Measurements from ENCODE around the gene PTOV1. TPM values are rescaled to one million over a fixed set of nuclear protein-coding genes. Genes with fewer than 3 reads are reported as not detected.

Gene PTOV1
- total RNA-seq, 1 donor from 2014 or later: 466 TPM

- Mint-ChIP-seq H3K4me1 (peaks cover 41% of the 10 kb centered on the region), H3K27me3 (ENCODE audit: low read depth) (no peaks in the 10 kb centered on the region), H3K27ac (ENCODE audit: unreplicated experiment) (peak overlapping the region; percentile 87), H3K4me3 (peak overlapping the region; percentile 98), H3K9me3 (no peaks in the 10 kb centered on the region), H3K36me3 (ENCODE audit: low read depth) (peaks cover 5% of the 10 kb centered on the region)
- DNase-seq (ENCODE audit: low read depth, low spot score): peak; percentile 47
- no peak for TF ChIP-seq CTCF (conservative IDR thresholded peaks at IDR 0.05)
Observed at GRCh38 chr19:49809160-49809940, 41.6 kb upstream of the PTOV1 start.

- no peaks in the 10 kb centered on the region for H3K27me3 Mint-ChIP-seq (ENCODE audit: low read depth)
- peaks cover 5% of the 10 kb centered on the region for H3K36me3 Mint-ChIP-seq (ENCODE audit: low read depth)
- peak overlapping the region; percentile 20 for H3K27ac Mint-ChIP-seq (ENCODE audit: unreplicated experiment)
- H3K9me3 Mint-ChIP-seq: no peaks in the 10 kb centered on the region
- DNase-seq (ENCODE audit: low read depth, low spot score): no peak
- TF ChIP-seq CTCF (conservative IDR thresholded peaks at IDR 0.05): no peak
- peak overlapping the region; percentile 98 for H3K4me3 Mint-ChIP-seq
- H3K4me1 Mint-ChIP-seq: peaks cover 42% of the 10 kb centered on the region
Observed at GRCh38 chr19:49809941-49810389, 41.0 kb upstream of the PTOV1 start.

- no peak for TF ChIP-seq CTCF (conservative IDR thresholded peaks at IDR 0.05)
- H3K27me3 Mint-ChIP-seq (ENCODE audit: low read depth): no peaks in the 10 kb centered on the region
- H3K9me3 Mint-ChIP-seq: no peaks in the 10 kb centered on the region
- H3K36me3 Mint-ChIP-seq (ENCODE audit: low read depth): peaks cover 2% of the 10 kb centered on the region
- no peak for DNase-seq (ENCODE audit: low read depth, low spot score)
- H3K27ac Mint-ChIP-seq (ENCODE audit: unreplicated experiment): no peak overlapping the region
- H3K4me1 Mint-ChIP-seq: peaks cover 40% of the 10 kb centered on the region
- peak overlapping the region; percentile 98 for H3K4me3 Mint-ChIP-seq
Observed at GRCh38 chr19:49811328-49811727, 39.6 kb upstream of the PTOV1 start.

GRCh38 chr19:49812452-49812996 is 38.4 kb upstream of the PTOV1 start:
- no peak for DNase-seq (ENCODE audit: low read depth, low spot score)
- no peaks in the 10 kb centered on the region for H3K27me3 Mint-ChIP-seq (ENCODE audit: low read depth)
- peak overlapping the region; percentile 98 for H3K4me3 Mint-ChIP-seq
- H3K36me3 Mint-ChIP-seq (ENCODE audit: low read depth): no peaks in the 10 kb centered on the region
- TF ChIP-seq CTCF (conservative IDR thresholded peaks at IDR 0.05): no peak
- peaks cover 44% of the 10 kb centered on the region for H3K4me1 Mint-ChIP-seq
- H3K27ac Mint-ChIP-seq (ENCODE audit: unreplicated experiment): peak overlapping the region; percentile 67
- H3K9me3 Mint-ChIP-seq: no peaks in the 10 kb centered on the region

- DNase-seq (ENCODE audit: low read depth, low spot score): peak; percentile 86
- no peaks in the 10 kb centered on the region for H3K9me3 Mint-ChIP-seq
- peak within 1 kb of the TSS; percentile 98 for H3K4me3 Mint-ChIP-seq
- no peaks in the 10 kb centered on the region for H3K27me3 Mint-ChIP-seq (ENCODE audit: low read depth)
- H3K4me1 Mint-ChIP-seq: peaks cover 47% of the 10 kb centered on the region
- TF ChIP-seq CTCF (conservative IDR thresholded peaks at IDR 0.05): peak; percentile 43
- no peaks in the 10 kb centered on the region for H3K36me3 Mint-ChIP-seq (ENCODE audit: low read depth)
- peak within 1 kb of the TSS; percentile 99 for H3K27ac Mint-ChIP-seq (ENCODE audit: unreplicated experiment)
Observed at GRCh38 chr19:49812997-49813861, 37.7 kb upstream of the PTOV1 start, which contains the start of gene FUZ. TSS of gene FUZ (minus strand) at chr19:49813292. CDS start at chr19:49813106, 186 bp downstream.
